B cell (primary cell): ENCODE measurements around the gene GALNT10.

Experiments
- EZH2 ChIP-seq: IDR thresholded peaks from 2 replicates; pipeline ENCODE4 v1.6.1; 2012; ENCODE audit warnings: borderline replicate concordance, low read depth, mild to moderate bottlenecking, moderate library complexity, low read length; ENCODE audit not compliant: insufficient read depth, poor library complexity, severe bottlenecking
- TF ChIP-seq, protein P1 (sequence below): fragments of 200-600 bp; IDR thresholded peaks from one replicate; pipeline ENCODE4 v1.8.0; 2022; ENCODE audit warnings: antibody characterized with exemption, mild to moderate bottlenecking

DNA sequence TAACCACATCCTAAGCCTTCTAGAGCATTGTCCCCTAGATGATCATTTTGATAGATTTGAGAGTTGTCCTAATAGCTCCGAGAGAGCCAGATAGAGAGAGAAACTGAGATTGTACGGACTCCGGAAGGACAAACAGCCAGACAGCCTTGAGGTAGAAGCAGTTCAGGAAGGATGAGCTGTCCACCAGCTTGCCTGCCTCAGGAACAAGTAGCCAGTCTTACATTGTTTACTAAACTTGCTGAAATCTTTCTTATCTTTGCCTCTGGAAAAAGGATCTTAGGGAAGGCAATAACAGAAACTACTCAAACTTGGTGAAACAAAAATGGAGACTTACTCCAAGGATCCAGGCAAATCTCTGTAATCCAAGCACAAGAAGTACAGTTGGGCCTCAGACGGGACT lies 216.3 kb downstream of the GALNT10 start:
- TF ChIP-seq, protein P1, sequence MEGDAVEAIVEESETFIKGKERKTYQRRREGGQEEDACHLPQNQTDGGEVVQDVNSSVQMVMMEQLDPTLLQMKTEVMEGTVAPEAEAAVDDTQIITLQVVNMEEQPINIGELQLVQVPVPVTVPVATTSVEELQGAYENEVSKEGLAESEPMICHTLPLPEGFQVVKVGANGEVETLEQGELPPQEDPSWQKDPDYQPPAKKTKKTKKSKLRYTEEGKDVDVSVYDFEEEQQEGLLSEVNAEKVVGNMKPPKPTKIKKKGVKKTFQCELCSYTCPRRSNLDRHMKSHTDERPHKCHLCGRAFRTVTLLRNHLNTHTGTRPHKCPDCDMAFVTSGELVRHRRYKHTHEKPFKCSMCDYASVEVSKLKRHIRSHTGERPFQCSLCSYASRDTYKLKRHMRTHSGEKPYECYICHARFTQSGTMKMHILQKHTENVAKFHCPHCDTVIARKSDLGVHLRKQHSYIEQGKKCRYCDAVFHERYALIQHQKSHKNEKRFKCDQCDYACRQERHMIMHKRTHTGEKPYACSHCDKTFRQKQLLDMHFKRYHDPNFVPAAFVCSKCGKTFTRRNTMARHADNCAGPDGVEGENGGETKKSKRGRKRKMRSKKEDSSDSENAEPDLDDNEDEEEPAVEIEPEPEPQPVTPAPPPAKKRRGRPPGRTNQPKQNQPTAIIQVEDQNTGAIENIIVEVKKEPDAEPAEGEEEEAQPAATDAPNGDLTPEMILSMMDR = no peak
- TF ChIP-seq EZH2 = no peak
